Keratinocyte (primary cell): ENCODE measurements around the gene TMEM131.
"Not testable (repeated sequence)": the region's sequence is repeated elsewhere in the genome, so short reads cannot be mapped to it uniquely, and the experiment has no call there.

ENCODE experiments used
- EZH2 ChIP-seq: IDR thresholded peaks from one replicate; pipeline ENCODE4 v1.6.1; 2012; ENCODE audit warnings: inconsistent platforms, mild to moderate bottlenecking, low read length, moderate library complexity
- TF ChIP-seq, protein P1 (sequence below), 3 experiments: IDR thresholded peaks in 1 of 3; conservative IDR thresholded peaks in 1 of 3; optimal IDR thresholded peaks in 1 of 3; 2 replicates in 2 of 3; 3 replicates in 1 of 3; pipeline versions ENCODE3 to v1.5.1; 2011; ENCODE audit warnings: low read length in 3 of 3, mild to moderate bottlenecking in 3 of 3, moderate library complexity in 2 of 3, control low read depth in 1 of 3, inconsistent platforms in 1 of 3; ENCODE audit not compliant: insufficient read depth in 2 of 3; ENCODE audit errors: extremely low read depth in 1 of 3

DNA sequence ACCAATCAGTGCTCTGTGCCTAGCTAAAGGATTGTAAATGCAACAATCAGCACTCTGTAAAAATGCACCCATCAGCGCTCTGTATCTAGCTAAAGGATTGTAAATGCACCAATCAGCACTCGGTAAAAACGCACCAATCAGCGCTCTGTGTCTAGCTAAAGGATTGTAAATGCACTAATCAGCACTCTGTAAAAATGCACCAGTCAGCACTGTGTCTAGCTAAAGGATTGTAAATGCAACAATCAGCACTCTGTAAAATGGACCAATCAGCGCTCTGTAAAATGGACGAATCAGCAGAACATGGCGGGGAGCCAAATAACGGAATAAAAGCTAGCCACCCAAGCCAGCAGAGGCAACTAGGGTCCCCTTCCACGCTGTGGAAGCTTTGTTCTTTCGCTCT, 166.5 kb downstream of the TMEM131 start:
- TF ChIP-seq, protein P1, sequence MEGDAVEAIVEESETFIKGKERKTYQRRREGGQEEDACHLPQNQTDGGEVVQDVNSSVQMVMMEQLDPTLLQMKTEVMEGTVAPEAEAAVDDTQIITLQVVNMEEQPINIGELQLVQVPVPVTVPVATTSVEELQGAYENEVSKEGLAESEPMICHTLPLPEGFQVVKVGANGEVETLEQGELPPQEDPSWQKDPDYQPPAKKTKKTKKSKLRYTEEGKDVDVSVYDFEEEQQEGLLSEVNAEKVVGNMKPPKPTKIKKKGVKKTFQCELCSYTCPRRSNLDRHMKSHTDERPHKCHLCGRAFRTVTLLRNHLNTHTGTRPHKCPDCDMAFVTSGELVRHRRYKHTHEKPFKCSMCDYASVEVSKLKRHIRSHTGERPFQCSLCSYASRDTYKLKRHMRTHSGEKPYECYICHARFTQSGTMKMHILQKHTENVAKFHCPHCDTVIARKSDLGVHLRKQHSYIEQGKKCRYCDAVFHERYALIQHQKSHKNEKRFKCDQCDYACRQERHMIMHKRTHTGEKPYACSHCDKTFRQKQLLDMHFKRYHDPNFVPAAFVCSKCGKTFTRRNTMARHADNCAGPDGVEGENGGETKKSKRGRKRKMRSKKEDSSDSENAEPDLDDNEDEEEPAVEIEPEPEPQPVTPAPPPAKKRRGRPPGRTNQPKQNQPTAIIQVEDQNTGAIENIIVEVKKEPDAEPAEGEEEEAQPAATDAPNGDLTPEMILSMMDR (optimal IDR thresholded peaks at IDR 0.05 in 1 of 3, IDR thresholded peaks at IDR 0.05 in 1 of 3, conservative IDR thresholded peaks at IDR 0.05 in 1 of 3; ENCODE audit: extremely low read depth in 1 of 3, insufficient read depth in 2 of 3, low read length in 3 of 3): not testable (repeated sequence)
- not testable (repeated sequence) for TF ChIP-seq EZH2
